ENCODE results near the gene C15orf62. TPM values are rescaled to one million over a fixed set of nuclear protein-coding genes. Genes with fewer than 3 reads are reported as not detected.

The C15orf62 gene
- total RNA-seq, 1 experiment from 2014 or later = 0.72 TPM

- DNase-seq (ENCODE audit: low spot score) (peak; percentile 75), ATAC-seq (peak; percentile 74)
- H3K36me3 Mint-ChIP-seq = peaks cover 7% of the 10 kb centered on the region
- TF ChIP-seq TP53 (CRISPR knock-in tag; IDR thresholded peaks at IDR 0.05) (no peak), ZNF423 (CRISPR knock-in tag; IDR thresholded peaks at IDR 0.05) (peak; percentile 45; the same call in 1 of the 2 replicates)
- ChIA-PET CTCF (interaction anchor here (0.7 to 2.7 kb wide), 19 partner anchors 11 to 193 kb away, joined by 3 to 21 read pairs (median 5); partner anchors contain the start of genes DNAJC17, GCHFR, RAD51 and VPS18), POLR2A (interaction anchor here (0.5 to 1.1 kb wide), 4 partner anchors 12 to 80 kb away, joined by 3 to 5 read pairs (median 4); no protein-coding TSS in a partner anchor)
- H3K4me1 Mint-ChIP-seq = peaks cover 37% of the 10 kb centered on the region
- no peak overlapping the region for H3K4me3 Mint-ChIP-seq
- H3K9me3 Mint-ChIP-seq = no peaks in the 10 kb centered on the region
- H3K27me3 Mint-ChIP-seq (ENCODE audit: low read depth) = no peaks in the 10 kb centered on the region
- H3K27ac Mint-ChIP-seq = peak overlapping the region; percentile 54
Observed at GRCh38 chr15:40782609-40783227, 12.9 kb downstream of the C15orf62 start.

- ChIA-PET POLR2A (no interaction called here), CTCF (interaction anchor here (0.7 to 4.0 kb wide), 18 partner anchors 16 to 109 kb away, joined by 3 to 65 read pairs (median 4); partner anchors contain the start of genes DNAJC17, GCHFR, RAD51 and SPINT1)
- H3K4me3 Mint-ChIP-seq = no peak overlapping the region
Observed at GRCh38 chr15:40785164-40785563, 15.4 kb downstream of the C15orf62 start.

DNA sequence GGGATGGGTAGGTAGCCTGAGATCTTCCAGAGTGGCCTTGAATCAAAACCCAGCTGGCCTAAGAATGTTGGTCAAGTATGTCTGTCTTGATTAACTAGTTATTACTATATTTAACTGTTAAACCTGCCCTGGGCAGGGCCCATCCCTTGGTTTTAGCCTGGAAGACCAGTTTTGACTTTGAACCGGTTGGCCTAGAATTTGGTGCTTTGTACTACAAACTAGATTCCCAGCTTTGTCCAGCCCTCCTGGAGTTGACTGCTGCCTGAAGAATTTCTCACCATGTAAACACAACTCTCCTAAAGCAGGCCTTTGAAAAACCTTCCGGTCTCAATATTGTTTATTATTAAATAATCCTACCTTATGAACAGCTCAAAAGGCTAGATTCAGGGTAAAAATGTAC lies 16.0 kb downstream of the C15orf62 start:
- H3K36me3 Mint-ChIP-seq = no peaks in the 10 kb centered on the region
- H3K27ac Mint-ChIP-seq = peak overlapping the region; percentile 90
- CTCF ChIA-PET = interaction anchor here (0.6 to 4.0 kb wide), 18 partner anchors 15 to 109 kb away, joined by 3 to 65 read pairs (median 6); partner anchors contain the start of genes DNAJC17, GCHFR, RAD51 and SPINT1
- DNase-seq (ENCODE audit: low spot score) (no peak), ATAC-seq (no peak)
- no peak for TF ChIP-seq ETV6 (CRISPR knock-in tag; IDR thresholded peaks at IDR 0.05)
- no peak for TF ChIP-seq ZNF121 (CRISPR knock-in tag; IDR thresholded peaks at IDR 0.05)
- no peak for TF ChIP-seq FOXK1 (CRISPR knock-in tag; IDR thresholded peaks at IDR 0.05)
- TF ChIP-seq E2F4 (CRISPR knock-in tag; IDR thresholded peaks at IDR 0.05; ENCODE audit: borderline replicate concordance, low read depth) = no peak
- no peak for TF ChIP-seq NFYB (CRISPR knock-in tag; conservative IDR thresholded peaks at IDR 0.05; ENCODE audit: low read depth)
- no peak for TF ChIP-seq IRF1 (CRISPR knock-in tag; IDR thresholded peaks at IDR 0.05)
- TF ChIP-seq GTF2I (CRISPR knock-in tag; conservative IDR thresholded peaks at IDR 0.05) = no peak
- TF ChIP-seq CREB1 (CRISPR knock-in tag; IDR thresholded peaks at IDR 0.05) = no peak
- no peak for TF ChIP-seq SP1 (CRISPR knock-in tag; conservative IDR thresholded peaks at IDR 0.05)
- TF ChIP-seq, protein P1, sequence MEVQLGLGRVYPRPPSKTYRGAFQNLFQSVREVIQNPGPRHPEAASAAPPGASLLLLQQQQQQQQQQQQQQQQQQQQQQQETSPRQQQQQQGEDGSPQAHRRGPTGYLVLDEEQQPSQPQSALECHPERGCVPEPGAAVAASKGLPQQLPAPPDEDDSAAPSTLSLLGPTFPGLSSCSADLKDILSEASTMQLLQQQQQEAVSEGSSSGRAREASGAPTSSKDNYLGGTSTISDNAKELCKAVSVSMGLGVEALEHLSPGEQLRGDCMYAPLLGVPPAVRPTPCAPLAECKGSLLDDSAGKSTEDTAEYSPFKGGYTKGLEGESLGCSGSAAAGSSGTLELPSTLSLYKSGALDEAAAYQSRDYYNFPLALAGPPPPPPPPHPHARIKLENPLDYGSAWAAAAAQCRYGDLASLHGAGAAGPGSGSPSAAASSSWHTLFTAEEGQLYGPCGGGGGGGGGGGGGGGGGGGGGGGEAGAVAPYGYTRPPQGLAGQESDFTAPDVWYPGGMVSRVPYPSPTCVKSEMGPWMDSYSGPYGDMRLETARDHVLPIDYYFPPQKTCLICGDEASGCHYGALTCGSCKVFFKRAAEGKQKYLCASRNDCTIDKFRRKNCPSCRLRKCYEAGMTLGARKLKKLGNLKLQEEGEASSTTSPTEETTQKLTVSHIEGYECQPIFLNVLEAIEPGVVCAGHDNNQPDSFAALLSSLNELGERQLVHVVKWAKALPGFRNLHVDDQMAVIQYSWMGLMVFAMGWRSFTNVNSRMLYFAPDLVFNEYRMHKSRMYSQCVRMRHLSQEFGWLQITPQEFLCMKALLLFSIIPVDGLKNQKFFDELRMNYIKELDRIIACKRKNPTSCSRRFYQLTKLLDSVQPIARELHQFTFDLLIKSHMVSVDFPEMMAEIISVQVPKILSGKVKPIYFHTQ (CRISPR knock-in tag; IDR thresholded peaks at IDR 0.05) = no peak
- TF ChIP-seq SMAD4 (CRISPR knock-in tag; IDR thresholded peaks at IDR 0.05) = no peak
- TF ChIP-seq ZNF423 (CRISPR knock-in tag; IDR thresholded peaks at IDR 0.05) = no peak
- no peak for TF ChIP-seq GRHL2 (CRISPR knock-in tag; IDR thresholded peaks at IDR 0.05; ENCODE audit: insufficient replicate concordance, severe bottlenecking)
- TF ChIP-seq TEAD4 (CRISPR knock-in tag; IDR thresholded peaks at IDR 0.05) = no peak
- TF ChIP-seq ARID4B (CRISPR knock-in tag; IDR thresholded peaks at IDR 0.05; ENCODE audit: borderline replicate concordance) = no peak
- no peak for TF ChIP-seq ZNF263 (CRISPR knock-in tag; IDR thresholded peaks at IDR 0.05; ENCODE audit: low read depth)
- TF ChIP-seq SMAD3 (CRISPR knock-in tag; IDR thresholded peaks at IDR 0.05; ENCODE audit: borderline replicate concordance) = no peak
- no peak overlapping the region for H3K4me3 Mint-ChIP-seq
- no peaks in the 10 kb centered on the region for H3K9me3 Mint-ChIP-seq
- H3K27me3 Mint-ChIP-seq (ENCODE audit: low read depth) = no peaks in the 10 kb centered on the region
- peaks cover 57% of the 10 kb centered on the region for H3K4me1 Mint-ChIP-seq
- POLR2A ChIA-PET = interaction anchor here (1.0 kb wide), 1 partner anchor 108 kb away, joined by 3 read pairs; no protein-coding TSS in a partner anchor

More at GRCh38 chr15:40785164-40785563, 15.4 kb downstream of the C15orf62 start:
- Mint-ChIP-seq H3K27ac (peak overlapping the region; percentile 90; the same call in 1 of the 2 replicates), H3K4me1 (peaks cover 55% of the 10 kb centered on the region), H3K9me3 (no peaks in the 10 kb centered on the region), H3K36me3 (no peaks in the 10 kb centered on the region), H3K27me3 (ENCODE audit: low read depth) (no peaks in the 10 kb centered on the region)
- DNase-seq (ENCODE audit: low spot score) (no peak), ATAC-seq (no peak)
- no peak for TF ChIP-seq NFYB (CRISPR knock-in tag; conservative IDR thresholded peaks at IDR 0.05; ENCODE audit: low read depth)
- no peak for TF ChIP-seq JAZF1 (CRISPR knock-in tag; IDR thresholded peaks at IDR 0.05)
- TF ChIP-seq GTF2I (CRISPR knock-in tag; conservative IDR thresholded peaks at IDR 0.05) = no peak
- TF ChIP-seq FOXP1 (CRISPR knock-in tag; IDR thresholded peaks at IDR 0.05; ENCODE audit: borderline replicate concordance) = no peak
- no peak for TF ChIP-seq ELF4 (CRISPR knock-in tag; IDR thresholded peaks at IDR 0.05; ENCODE audit: low read depth)
- no peak for TF ChIP-seq IRF1 (CRISPR knock-in tag; IDR thresholded peaks at IDR 0.05)
- TF ChIP-seq EMX1 (CRISPR knock-in tag; IDR thresholded peaks at IDR 0.05) = no peak
